AG20443 (cell line): ENCODE measurements around the gene LPCAT1.
A peak's percentile ranks its signal among the peaks of the same experiment; 100 is the strongest.
"Not testable (repeated sequence)": the region's sequence is repeated elsewhere in the genome, so short reads cannot be mapped to it uniquely, and the experiment has no call there.

Source experiments
- DNase-seq: peaks from one replicate; pipeline ENCODE4 v3.0.0; 2012; ENCODE audit warnings: low spot score, mixed read lengths

The LPCAT1 gene

GRCh38 chr5:1523793-1524480 is at the start of gene LPCAT1:
TSS of gene LPCAT1 (minus strand) at chr5:1523960. CDS start at chr5:1523844, 116 bp downstream.
- DNase-seq = peak; percentile 97

- not testable (repeated sequence) for DNase-seq
These were observed 48.1 kb upstream of the LPCAT1 start for GRCh38 chr5:1571875-1572274.

- no peak for DNase-seq
These were observed 47.2 kb upstream of the LPCAT1 start for GRCh38 chr5:1570975-1571374.

- peak; percentile 58 for DNase-seq
These were observed 44.6 kb upstream of the LPCAT1 start for GRCh38 chr5:1568201-1568979.

- not testable (repeated sequence) for DNase-seq
These were observed 43.9 kb upstream of the LPCAT1 start for GRCh38 chr5:1567527-1568200.

GRCh38 chr5:1565737-1566734 is 42.3 kb upstream of the LPCAT1 start:
- peak; percentile 4 for DNase-seq

- DNase-seq = peak; percentile 6
These were observed 41.3 kb upstream of the LPCAT1 start for GRCh38 chr5:1564824-1565736.

- peak; percentile 60 for DNase-seq
These were observed 40.5 kb upstream of the LPCAT1 start for GRCh38 chr5:1564182-1564748.

GRCh38 chr5:1563617-1564181 is 39.9 kb upstream of the LPCAT1 start:
- no peak for DNase-seq

GRCh38 chr5:1563051-1563461 is 39.3 kb upstream of the LPCAT1 start:
- DNase-seq = peak; percentile 6

- DNase-seq = no peak
These were observed 38.8 kb upstream of the LPCAT1 start for GRCh38 chr5:1562599-1562998.

- DNase-seq = peak; percentile 6
These were observed 37.7 kb upstream of the LPCAT1 start for GRCh38 chr5:1561402-1561929.

GRCh38 chr5:1560499-1560898 is 36.7 kb upstream of the LPCAT1 start:
- DNase-seq = not testable (repeated sequence)

- DNase-seq = no peak
These were observed 35.2 kb upstream of the LPCAT1 start for GRCh38 chr5:1558944-1559343.

- DNase-seq = peak; percentile 6
These were observed 33.5 kb upstream of the LPCAT1 start for GRCh38 chr5:1557114-1557873.

- DNase-seq = peak; percentile 5
These were observed 32.3 kb upstream of the LPCAT1 start for GRCh38 chr5:1555808-1556731.

GRCh38 chr5:1555011-1555807 is 31.4 kb upstream of the LPCAT1 start:
- peak; percentile 77 for DNase-seq
